HG03060 (cell line): ENCODE measurements around the gene FBXW11.
A peak's percentile ranks its signal among the peaks of the same experiment; 100 is the strongest.

ENCODE experiments used
- ATAC-seq: cut with Tn5 transposase; IDR thresholded peaks from one replicate; pipeline ENCODE4 v1.9.1; 2021; ENCODE audit warnings: low read depth, moderate number of reproducible peaks; ENCODE audit not compliant: unreplicated experiment

The FBXW11 gene

DNA sequence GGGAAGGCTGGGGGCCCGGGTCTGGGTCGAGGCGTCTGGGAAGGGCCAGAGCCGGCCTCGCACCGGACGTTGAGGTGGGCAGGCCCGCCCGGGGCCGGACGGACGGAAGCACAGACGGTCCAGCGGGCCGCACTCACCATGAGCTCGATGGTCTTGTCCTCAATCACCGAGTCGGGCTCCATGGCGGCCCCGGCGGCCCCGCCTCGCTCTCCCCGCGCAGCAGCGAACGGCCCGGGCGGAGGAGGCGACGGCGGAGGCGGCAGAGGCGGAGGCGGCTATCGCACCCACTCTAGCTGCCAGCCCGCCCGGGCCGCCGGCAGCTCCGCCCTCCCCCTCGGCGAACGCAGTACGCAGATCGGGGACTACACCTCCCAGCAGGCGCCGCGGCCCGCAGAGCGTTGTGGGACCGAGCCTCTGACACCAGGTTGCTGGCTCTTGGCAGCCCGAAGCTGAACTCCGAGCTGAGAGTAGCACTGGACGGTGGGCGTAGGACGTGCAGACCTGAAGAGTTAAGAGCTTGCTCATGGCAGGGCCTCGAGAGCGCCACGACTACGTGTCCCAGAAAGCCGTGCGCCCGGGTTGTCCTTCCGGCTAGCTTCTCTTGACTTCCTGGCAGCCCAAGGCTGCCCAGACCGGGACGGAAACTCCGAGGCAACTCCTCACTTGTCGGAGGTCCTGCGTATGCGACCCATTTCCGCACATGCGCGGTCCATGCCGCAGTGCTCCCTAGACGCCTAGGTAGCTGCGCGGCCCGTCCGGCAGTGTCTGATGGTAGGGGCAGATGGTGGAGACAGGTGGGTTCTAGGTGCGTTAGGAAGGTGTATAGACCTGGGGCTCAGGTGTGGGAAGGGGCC is at the start of gene FBXW11:
Gene FBXW11, minus strand, starts transcription at position 318 of the 854 bp plus-strand sequence. Its CDS starts 136 bp downstream, at position 182.
- peak; percentile 63 for ATAC-seq

DNA sequence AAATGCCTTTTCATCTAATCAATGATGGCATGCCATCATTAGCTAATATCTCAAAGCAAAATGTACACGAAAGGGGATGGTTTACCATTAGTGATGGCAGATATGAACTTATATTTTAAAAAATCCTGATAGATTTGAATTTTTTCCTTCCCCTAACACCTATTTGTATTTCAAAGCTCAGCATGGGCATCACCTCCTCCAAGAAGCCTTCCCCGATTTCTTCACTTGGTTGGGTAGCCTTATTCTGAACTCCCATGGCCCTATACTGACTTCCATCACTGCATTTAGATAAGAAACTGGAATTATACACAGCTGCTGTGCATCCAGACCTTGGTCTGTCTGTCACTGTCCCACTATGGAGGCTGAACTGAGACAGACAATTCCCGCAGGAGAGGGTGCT is 49.6 kb upstream of the FBXW11 start:
- no peak for ATAC-seq

DNA sequence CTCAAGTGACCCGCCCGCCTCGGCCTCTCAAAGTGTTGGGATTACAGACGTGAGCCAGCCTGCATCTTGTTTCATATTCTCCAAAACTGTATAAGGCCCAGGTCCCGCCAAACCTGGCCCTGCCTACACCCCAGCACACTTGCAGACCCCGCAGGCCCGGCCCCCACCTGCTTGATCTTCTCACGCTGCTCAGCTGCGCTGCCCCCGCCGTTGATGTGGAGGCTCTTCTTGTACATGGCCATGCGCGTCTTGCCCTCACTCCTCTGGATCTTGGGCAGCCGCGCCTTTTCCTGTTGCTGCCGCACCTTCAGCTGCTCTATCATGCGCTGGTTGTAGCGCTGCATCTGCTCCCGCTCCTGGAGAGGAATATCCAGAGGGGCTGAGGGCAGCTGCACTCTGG is 49.0 kb upstream of the FBXW11 start:
- no peak for ATAC-seq

DNA sequence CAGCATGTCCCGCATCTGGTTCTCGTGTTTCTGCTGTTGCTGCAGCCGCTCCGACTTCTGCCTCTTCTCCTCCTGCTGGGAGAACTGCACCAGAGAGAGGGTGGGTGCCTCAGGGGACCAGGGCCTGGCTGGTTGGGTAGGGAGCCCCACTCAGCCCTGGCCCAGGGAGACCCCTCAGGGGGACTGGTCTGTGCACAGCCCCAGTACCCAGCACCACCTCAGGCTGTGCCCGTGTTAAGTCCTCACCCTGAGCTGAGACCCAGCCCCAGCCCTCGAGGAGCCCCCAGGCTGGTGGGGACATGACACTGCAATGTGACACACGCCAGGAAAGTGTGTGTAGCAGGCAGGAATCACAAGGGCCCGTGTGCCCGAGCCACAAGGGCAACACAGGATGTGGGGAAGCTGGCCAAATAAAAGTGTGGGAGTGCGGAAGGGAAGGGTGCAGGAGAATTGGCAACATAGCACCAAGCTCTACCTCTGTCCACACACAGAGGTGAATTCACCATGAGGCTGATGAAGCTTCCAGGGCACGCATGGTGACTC is 48.2 kb upstream of the FBXW11 start:
- no peak for ATAC-seq

DNA sequence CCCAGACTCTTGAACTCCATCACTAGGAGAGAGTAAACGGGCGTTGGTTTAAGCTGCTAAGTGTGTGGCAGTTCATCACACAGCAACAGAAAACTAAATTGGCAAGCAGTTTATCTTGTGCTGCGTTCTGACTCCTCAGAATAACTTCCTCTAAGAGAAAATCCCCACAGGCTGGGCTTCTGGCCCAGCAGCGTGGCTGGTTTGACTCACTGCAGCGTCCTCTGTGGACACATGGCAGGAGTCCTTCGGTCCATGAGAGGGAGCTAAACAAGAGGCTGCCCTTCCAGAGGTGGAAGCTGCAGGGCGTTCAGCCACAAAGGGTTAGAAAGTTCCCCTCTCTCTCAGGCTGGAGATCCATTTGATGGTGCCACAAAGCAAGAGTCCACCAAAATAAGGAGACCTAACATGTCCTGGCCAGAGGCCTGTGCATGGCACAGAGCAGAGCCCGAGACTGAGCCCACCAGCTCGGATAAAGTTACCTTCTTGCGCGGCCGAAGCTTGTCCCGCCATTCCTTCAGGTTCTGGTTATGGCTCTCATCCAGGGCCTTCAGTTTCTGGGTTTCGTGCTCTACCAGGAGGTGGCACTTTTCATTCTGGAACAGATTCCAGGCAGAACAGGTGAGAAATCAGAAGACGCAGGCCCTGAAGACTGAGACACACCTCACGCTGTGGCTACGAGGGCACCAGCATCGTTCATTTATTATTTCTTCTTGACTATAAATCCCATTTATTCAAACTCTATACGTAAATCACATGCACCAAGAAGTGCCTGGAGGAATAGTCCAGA is 46.2 kb upstream of the FBXW11 start:
- ATAC-seq, result no peak

DNA sequence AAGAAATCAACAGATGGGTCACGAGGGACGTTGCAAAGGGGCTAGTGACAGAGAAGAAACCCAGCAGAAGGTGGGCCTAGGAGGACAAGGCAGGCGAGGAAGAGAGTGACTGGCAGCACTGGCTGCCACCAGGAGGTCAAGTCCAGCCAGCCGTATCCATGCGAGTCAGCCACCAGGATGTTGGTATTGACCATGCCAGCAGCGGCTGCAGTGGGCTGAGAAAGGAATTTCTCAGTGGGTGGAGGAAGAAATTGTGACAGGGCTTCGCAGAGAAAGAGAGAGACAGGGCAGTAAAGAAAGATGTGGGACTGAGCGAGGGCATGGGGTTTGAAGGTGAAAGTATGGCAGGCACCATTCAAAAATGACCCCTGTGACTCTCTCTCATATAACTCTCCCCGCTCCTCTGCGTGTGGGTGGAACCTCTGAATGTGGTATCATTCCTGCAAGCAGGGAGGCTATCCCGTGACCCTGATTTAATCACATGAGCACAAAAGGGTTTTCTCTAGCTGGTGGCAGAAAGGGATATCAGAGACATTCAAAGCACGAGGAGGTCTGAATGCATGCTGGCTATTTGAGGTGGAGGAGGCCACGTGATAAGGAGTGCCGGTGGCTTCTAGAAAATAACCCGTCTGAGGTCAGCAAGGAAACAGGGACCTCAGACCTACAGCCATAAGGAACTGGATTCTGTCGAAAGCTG is 45.4 kb upstream of the FBXW11 start:
- ATAC-seq, result no peak

DNA sequence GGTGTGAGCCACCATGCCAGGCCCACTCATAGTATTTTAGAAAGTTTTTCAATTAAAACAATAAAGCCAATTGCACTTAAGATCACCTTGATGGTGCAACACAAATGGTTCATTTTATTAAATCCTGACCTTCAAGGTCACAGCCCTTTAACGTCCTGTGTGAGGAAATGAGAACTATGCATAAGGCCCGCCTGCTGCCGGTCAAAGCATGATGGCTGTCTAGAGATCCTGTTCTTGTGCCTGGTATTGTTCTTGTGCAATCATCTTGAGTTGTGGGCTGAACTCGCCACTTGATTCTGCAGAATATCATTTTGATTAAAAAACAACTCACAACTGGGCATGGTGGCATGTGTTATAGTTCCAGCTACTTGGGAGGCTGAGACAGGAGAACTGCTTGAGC is 43.6 kb upstream of the FBXW11 start:
- no peak for ATAC-seq

DNA sequence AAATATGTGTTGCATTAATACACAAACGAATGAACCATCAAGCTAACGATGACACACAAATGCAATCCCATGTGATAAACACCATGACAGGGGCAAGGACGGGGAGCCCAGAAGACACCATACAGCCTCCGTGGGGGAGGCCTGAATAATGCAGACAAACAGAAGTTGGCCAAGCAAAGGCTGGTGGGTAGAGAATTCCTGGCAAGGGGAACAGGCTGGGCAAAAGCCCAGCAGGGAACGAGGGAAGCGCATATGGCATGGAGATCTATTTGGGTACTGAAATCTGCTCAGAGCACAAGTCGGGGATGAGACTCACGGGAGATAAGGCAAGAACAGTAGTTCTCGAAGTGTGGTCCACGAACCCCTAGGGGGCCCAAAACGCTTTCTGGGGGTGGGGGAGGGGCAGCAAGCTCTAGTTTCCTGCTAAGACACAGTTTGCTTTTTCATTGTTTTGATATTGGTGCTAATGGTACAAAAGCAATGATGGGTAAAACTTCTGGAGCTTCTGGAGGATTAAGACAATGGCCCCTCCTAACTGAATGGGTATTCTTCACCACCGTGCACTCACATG is 42.9 kb upstream of the FBXW11 start:
- no peak for ATAC-seq

DNA sequence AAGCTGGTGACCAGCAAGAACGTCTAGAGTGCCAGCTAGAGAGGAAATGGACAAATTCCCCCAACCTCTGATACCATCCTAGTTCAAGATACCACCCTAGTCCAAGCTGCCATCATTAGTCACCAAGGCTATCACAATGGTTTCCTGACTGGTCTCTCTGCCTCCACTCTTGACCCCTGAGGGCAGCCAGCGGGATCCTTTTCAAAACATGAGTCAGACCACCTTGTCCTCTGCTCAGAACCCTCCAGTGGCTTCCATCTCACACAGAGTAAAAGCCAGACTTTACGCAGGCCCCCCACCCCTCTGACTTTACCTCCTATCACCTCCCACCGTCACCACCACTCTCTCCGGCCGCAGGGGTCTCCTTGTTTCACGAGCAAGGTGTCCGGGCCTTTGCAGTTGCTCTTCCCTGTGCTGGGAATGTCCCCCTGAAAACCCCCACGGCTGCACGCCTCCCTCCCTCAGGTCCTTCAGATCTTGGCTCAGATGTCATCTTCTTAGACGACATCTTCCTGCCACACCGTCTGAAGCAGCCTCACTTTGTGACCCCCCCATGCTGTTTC is 42.2 kb upstream of the FBXW11 start:
- no peak for ATAC-seq

DNA sequence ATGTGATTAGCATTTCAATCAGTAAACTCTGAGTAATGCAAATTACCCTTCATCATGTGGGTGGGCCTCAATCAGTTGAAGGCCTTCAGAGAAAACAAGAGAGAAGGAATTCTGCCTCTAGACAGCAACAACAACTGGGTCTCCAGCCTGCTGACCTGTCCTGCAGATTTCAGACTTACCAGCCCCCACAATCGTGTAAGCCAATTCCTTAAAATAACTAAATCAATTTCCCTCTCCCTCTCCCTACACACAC is 41.7 kb upstream of the FBXW11 start:
- no peak for ATAC-seq

DNA sequence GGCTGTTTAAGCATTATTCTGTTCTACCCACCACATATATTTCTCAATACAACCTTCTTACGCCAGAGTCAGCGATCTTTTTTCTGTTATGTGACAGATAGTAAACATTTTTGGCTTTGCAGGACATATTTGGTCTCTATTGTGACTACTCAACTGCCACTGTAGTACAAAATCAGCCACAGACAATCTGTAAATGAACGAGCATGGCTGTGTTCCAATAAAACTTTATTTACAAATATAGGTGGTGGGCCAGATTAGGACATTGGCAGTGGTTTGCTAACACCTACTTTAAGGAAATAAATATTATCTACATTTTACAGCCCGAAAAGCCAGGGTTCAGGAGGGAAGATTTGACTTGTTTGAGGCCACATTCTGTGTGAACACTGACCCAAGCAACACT is 40.2 kb upstream of the FBXW11 start:
- ATAC-seq, result no peak

DNA sequence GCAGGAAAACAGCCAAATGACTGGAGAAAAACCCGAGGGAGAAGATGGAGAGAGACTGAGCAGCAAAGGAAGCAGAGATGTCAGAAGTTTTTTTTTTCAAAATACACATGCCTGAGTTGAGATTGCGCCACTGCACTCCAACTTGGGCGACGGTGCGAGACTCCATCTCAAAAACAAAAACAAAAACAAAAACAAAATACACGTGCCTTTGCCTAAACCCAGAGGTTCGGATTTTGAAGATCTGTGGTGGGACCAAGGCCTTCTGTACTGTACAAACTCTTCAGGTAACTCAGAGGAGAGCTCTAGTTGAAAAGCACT is 38.8 kb upstream of the FBXW11 start:
- ATAC-seq, result no peak

DNA sequence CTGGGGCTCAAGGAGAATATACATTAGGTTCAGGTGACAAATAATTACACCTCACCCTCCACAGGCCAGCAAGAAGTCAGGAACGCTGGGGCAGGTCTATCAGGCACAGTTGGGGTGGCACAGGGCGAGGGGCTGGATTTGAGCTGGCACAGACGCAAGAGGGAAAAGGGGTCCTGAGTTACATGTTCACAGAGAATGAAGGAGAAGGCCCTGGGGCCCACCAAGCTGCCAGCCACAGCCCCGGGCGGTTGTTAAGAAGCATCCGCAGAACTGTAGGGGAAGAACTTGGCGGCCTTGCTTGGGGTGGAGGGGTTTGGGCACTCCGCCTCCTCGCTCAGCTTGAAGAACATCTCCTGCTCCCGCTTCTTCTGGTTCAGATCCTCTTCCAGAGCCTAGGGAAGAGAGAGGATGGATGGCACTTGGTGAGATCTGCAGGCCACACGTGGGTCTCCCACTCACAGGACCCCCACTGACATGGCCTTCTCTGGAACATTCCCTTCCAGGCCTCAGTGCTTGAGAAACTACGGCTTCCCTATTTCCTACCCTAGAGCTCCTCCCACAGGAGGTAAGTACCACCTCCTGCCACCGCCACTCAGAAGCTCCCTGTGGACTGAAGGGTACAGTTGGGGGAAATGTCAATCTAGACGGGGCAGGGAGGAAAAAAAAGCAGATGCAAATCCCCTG is 38.3 kb upstream of the FBXW11 start:
- ATAC-seq, result no peak

DNA sequence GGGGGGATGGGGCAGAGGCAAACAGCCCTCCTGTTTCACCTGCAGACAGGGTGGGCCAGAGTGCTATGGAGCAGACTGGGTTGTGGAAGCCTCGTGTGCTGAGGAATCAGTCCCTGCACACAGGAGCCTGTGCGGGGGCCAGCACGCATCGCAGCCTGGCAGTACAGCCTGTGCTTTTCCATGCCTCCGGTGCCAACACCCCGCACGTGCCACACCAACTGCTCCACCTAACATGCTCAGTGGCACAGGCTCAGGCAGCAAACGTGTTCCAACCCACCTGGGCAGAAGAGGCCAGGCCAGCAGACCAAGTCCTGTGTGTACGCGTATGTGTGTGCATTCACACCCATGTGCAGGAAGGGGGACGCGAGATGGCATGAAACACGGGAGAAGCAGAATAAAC is 37.4 kb upstream of the FBXW11 start:
- ATAC-seq, result no peak

DNA sequence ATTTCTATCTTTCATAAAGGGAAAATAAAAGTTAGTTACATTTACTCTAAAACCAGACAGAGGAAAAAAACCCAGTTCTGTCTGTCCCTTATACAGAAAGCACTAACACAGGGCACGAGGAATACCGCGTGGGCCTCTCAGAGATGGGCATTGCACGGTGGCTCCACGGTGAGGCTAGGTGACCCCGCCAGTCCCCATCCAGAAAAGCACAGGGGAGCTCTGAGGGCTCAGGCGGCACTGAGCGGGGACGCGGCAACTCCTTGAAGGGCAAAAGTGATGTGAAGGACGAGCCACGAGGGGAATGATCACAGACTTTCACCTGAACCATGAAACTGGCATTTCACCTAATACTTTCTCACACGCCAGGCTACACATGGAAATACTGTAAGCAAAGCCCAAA is 35.7 kb upstream of the FBXW11 start:
- no peak for ATAC-seq

DNA sequence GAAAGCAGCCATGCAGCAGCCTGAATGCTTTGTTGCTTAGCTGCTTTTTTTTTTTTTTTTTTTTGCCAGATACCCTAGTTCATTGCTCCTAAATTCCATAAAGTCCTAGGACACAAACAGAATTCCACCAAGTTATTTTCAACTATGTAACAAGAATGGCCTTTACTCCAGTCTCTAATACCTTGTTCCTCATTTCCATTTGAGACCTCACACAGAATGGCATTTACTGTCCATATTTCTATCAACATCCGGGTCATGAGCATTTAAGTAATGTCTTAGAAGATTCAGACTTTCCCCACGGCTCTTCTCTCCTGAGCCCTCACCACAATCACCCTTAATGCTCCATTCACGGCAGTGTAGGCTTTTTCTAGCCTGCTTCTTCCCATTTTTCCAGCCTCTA is 31.7 kb upstream of the FBXW11 start:
- ATAC-seq, result no peak

DNA sequence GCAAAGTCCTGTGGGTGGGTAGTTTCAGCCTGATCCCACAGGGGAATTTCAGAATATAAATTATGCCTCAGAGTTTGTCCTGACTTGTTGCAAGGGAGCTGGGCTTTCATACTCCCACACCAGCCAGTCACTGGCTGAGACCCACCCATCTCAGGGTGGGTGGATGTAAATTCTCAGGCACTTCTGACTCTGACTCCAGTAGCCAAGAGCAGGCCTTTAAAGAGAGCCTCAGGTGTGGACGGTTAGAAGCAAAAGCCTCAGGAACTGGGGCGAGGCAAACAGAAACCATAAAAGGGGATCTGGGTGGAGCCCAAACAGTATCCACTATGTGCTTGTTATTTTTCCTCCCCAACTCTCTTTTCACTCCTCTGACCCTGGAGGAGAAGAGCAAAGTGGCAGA is 28.6 kb upstream of the FBXW11 start:
- ATAC-seq, result no peak

DNA sequence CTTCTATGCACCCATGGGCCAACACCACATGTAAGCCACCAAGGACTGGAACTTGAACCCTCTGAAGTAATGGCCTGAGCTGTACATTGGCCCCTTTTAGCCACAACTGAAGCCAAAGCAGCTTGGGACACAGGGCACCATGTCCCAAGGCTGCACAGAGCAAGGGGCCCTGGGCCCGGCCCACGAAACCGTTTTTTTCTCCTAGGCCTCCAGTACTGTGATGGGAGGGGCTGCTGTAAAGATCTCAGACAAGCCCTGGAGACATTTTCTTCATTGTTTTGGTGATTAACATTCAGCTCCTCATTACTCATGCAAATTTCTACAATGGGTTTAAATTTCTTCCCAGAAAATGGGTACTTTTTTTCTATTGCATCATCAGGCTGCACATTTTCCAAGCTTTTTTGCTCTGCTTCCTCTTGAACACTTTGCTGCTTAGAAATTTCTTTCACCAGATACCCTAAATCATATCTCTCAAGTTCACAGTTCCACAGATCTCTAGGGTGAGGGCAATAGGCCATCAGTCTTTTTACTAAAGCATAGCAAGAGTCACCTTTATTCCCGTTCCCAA is 25.5 kb upstream of the FBXW11 start:
- ATAC-seq, result no peak

DNA sequence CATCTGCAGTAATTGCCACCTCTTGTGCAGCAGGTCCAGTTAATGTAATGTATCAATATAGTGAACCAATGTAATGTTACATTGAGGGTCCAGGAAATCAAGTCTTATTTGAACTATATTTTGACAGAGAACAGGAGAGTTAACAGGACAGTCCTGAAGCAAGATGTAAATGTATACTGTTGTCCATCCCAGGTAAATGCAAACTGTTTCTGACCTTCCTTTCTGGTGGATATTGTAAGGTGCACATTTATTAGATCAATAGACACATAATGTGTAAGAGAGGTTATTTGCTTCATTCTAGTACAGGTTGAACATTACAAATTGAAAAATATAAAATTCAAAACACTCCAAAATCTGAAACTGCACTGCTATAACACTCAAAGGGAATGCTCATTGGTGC is 23.4 kb upstream of the FBXW11 start:
- no peak for ATAC-seq

DNA sequence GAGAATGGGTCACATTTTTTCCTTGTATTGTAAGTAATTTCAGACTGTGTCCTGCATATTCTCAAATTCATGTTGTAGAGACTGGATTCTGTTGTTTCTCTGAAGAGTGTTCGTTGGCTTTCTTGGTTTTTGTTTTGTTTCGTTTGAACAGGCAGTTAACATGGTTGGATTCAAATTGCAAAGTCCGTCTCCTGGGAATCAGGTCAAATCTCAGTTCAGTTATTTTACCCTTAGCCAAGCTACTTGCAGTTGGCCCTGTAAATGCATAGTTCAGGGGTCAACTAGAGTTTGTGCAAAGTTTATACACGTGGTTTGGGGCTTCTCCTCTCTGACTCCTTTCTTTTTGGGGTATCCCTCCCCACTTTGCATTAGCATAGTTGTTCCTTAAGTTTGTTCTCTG is 21.7 kb upstream of the FBXW11 start:
- no peak for ATAC-seq
